GM18507 (cell line): Measurements from ENCODE around the gene PARVB.

Experiments
- DNase-seq: peaks from one replicate; pipeline ENCODE4 v3.0.0; 2011; ENCODE audit warnings: low read depth; ENCODE audit not compliant: insufficient read length; ENCODE audit errors: extremely low spot score
- FAIRE-seq: peaks from 2 replicates; lab custom pipeline; 2011; peaks lifted over from hg19 to GRCh38; lab: Jason Lieb, UNC

Gene PARVB

GRCh38 chr22:44119669-44120313 lies 95.7 kb downstream of the PARVB start:
- no peak for FAIRE-seq

GRCh38 chr22:44120314-44120704 lies 96.2 kb downstream of the PARVB start:
- DNase-seq (no peak), FAIRE-seq (no peak)

More at GRCh38 chr22:44119669-44120313, 95.7 kb downstream of the PARVB start:
- no peak for DNase-seq

- no peak for FAIRE-seq
- no peak for DNase-seq
These were observed 101.3 kb downstream of the PARVB start for GRCh38 chr22:44125421-44125820.

- DNase-seq (no peak), FAIRE-seq (no peak)
These were observed 102.7 kb downstream of the PARVB start for GRCh38 chr22:44126807-44127206.

GRCh38 chr22:44127356-44127755 lies 103.3 kb downstream of the PARVB start:
- DNase-seq: no peak
- no peak for FAIRE-seq

- no peak for FAIRE-seq
- DNase-seq: no peak
These were observed 105.0 kb downstream of the PARVB start for GRCh38 chr22:44128958-44129618.

GRCh38 chr22:44129619-44129976 lies 105.5 kb downstream of the PARVB start:
- no peak for DNase-seq

GRCh38 chr22:44130076-44130711 lies 106.1 kb downstream of the PARVB start:
- FAIRE-seq: no peak
- no peak for DNase-seq

More at GRCh38 chr22:44129619-44129976, 105.5 kb downstream of the PARVB start:
- no peak for FAIRE-seq

- FAIRE-seq (no peak), DNase-seq (no peak)
These were observed 107.3 kb downstream of the PARVB start for GRCh38 chr22:44131412-44131811.

GRCh38 chr22:44131989-44132685 lies 108.0 kb downstream of the PARVB start:
- DNase-seq: no peak
- FAIRE-seq: no peak

- no peak for FAIRE-seq
- no peak for DNase-seq
These were observed 108.6 kb downstream of the PARVB start for GRCh38 chr22:44132724-44133123.

- FAIRE-seq (no peak), DNase-seq (no peak)
These were observed 109.1 kb downstream of the PARVB start for GRCh38 chr22:44133161-44133560.

GRCh38 chr22:44133901-44134571 lies 109.9 kb downstream of the PARVB start:
- DNase-seq: no peak
- FAIRE-seq: no peak

GRCh38 chr22:44136112-44136511 lies 112.0 kb downstream of the PARVB start:
- no peak for FAIRE-seq
- DNase-seq: no peak

GRCh38 chr22:44136786-44137185 lies 112.7 kb downstream of the PARVB start:
- FAIRE-seq: no peak
- DNase-seq: no peak

- DNase-seq: no peak
- no peak for FAIRE-seq
These were observed 113.3 kb downstream of the PARVB start for GRCh38 chr22:44137415-44137814.

- FAIRE-seq: no peak
- no peak for DNase-seq
These were observed 115.7 kb downstream of the PARVB start for GRCh38 chr22:44139773-44140172.

- no peak for FAIRE-seq
- no peak for DNase-seq
These were observed 118.5 kb downstream of the PARVB start for GRCh38 chr22:44142421-44143104.

GRCh38 chr22:44143105-44143474 lies 119.0 kb downstream of the PARVB start:
- DNase-seq (no peak), FAIRE-seq (no peak)
